Activated CD4-positive, alpha-beta T cell treated with anti-CD3 and anti-CD28 coated beads, Interleukin-10, Interleukin-2, amounts not matched to agents 100 ng/mL and 50 ng/mL, durations not matched to agents 16 hours and 8 hours (primary cell): ENCODE measurements around the gene ZNF775.

ENCODE experiments used
- DNase-seq: peaks from one replicate; pipeline ENCODE4 v3.0.0-alpha.2; 2020

ZNF775 gene

DNA sequence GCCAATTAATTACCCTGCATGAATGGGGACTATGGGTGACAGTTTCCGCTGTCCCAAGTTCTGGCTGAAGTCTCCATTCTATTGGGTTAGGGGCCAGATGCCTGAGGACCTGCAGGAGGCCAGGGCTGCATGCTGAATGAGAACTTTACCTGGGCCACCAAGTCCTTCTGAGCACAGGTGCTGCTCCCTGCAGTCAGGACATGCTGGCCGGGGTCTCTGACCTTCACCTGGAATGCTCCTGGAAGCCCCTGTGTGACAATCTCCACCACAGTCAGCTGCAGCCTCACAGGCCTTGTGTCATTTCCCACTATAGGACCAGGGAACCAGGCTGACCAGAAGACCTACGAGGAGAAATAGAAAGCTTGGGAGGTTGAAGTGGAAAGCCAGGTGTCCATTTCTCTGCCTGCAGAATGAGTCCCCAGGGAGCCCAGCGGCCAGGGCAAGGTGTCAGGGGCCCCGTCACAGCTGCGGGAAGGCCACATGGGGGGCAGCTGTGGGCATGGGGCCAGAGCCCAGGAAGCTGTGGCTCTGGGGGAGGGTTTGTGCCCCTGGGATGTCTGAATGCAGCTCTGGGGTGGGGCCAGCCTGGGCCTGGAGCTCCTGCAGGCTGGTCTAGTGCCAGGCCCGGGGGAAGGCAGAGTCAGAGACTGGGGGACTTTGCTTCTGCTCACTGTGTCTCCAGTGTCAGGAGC, 65.7 kb downstream of the ZNF775 start:
- DNase-seq = no peak

DNA sequence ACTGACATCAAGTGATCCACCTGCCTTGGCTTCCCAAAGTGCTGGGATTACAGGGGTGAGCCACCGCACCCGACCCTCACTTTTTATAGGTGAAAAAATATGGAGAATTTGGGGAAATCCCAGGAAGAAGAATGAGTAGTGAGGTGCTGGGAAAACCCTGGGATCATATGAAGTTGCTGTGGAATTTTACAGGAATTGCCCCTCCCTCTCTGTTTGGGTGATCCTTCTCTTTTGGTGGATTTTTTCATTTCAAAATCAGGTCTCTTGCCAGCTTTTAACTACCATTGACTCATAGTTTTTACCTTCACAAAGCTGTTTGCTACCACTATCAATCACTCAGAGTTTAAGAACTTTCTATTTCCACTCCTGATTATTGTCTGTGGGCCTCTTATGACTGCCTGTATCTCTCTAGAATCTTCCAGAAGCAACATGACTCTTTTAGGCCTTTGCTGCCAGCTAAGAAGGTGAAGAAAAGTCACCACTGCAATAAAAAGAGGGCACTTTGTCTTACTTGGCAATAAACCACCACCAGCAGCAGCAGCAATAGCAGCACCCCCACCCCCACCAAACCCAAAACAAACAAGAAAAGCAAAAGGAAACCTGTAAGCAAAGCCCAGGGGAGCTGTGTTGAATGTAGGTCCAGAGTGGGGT, 67.3 kb downstream of the ZNF775 start:
- DNase-seq = peak; percentile 15
